DOHH2 (cell line): ENCODE measurements around the gene KLHL30.

Source experiments
- H3F3A ChIP-seq: fragments of 200-600 bp; sonication (generic), shearing (Covaris generic); 2 replicates; pipeline ENCODE4 v1.6.0; 2016; ENCODE audit warnings: antibody characterized with exemption, mild to moderate bottlenecking; ENCODE audit not compliant: control insufficient read depth, insufficient read depth
- H3K27ac ChIP-seq: fragments of 200-600 bp; sonication (generic); 2 replicates; pipeline ENCODE4 v1.5.1; 2014; ENCODE audit warnings: low read depth, mild to moderate bottlenecking, low read length, moderate library complexity
- H3K27me3 ChIP-seq: fragments of 200-600 bp; sonication (generic); 2 replicates; pipeline ENCODE4 v1.6.1; 2014; ENCODE audit warnings: mild to moderate bottlenecking, low read length, mixed read lengths; ENCODE audit not compliant: control insufficient read depth
- H3K36me3 ChIP-seq: fragments of 200-600 bp; sonication (generic); 2 replicates; pipeline ENCODE4 v1.6.1; 2014; ENCODE audit warnings: mild to moderate bottlenecking, low read length, moderate library complexity, mixed read lengths; ENCODE audit not compliant: control insufficient read depth
- H3K4me1 ChIP-seq: fragments of 200-600 bp; sonication (generic); 2 replicates; pipeline ENCODE4 v1.6.1; 2014; ENCODE audit warnings: mild to moderate bottlenecking, low read length, mixed read lengths; ENCODE audit not compliant: control insufficient read depth
- H3K4me2 ChIP-seq: fragments of 200-600 bp; sonication (generic); 2 replicates; pipeline ENCODE4 v1.6.0; 2014; ENCODE audit warnings: mild to moderate bottlenecking, low read length, moderate library complexity
- H3K4me3 ChIP-seq: fragments of 200-600 bp; sonication (generic); 2 replicates; pipeline ENCODE4 v1.5.1; 2014; ENCODE audit warnings: mild to moderate bottlenecking, low read length, mixed read lengths
- H3K79me2 ChIP-seq: fragments of 200-600 bp; sonication (generic); 2 replicates; pipeline ENCODE4 v1.6.1; 2014; ENCODE audit warnings: mild to moderate bottlenecking, low read length, mixed read lengths; ENCODE audit not compliant: control insufficient read depth
- H3K9me2 ChIP-seq: fragments of 200-600 bp; sonication (generic); replicated peaks from 2 replicates; pipeline ENCODE4 v1.6.1; 2014; ENCODE audit warnings: mild to moderate bottlenecking, low read length, mixed read lengths; ENCODE audit not compliant: control insufficient read depth
- H3K9me3 ChIP-seq: fragments of 200-600 bp; sonication (generic); 2 replicates; pipeline ENCODE4 v1.6.1; 2014; ENCODE audit warnings: antibody characterized with exemption, low read length, mixed read lengths; ENCODE audit not compliant: control insufficient read depth, insufficient read depth
- H4K20me1 ChIP-seq: fragments of 200-600 bp; sonication (generic); 2 replicates; pipeline ENCODE4 v1.6.0; 2014; ENCODE audit warnings: low read depth, mild to moderate bottlenecking, antibody characterized with exemption, low read length, moderate library complexity; ENCODE audit not compliant: control insufficient read depth, insufficient read depth
- CTCF ChIP-seq: fragments of 200-600 bp; sonication (generic); IDR thresholded peaks from one replicate; pipeline ENCODE4 v1.5.1; 2014; ENCODE audit warnings: antibody characterized with exemption, mild to moderate bottlenecking, low read depth, low read length; ENCODE audit not compliant: poor library complexity, severe bottlenecking
- EZH2phosphoT487 ChIP-seq: fragments of 200-600 bp; sonication (generic); IDR thresholded peaks from 2 replicates; pipeline ENCODE4 v1.6.1; 2017; ENCODE audit warnings: borderline replicate concordance, mild to moderate bottlenecking, antibody characterized with exemption, low read length, moderate library complexity, mixed read lengths

KLHL30 gene

GRCh38 chr2:238127165-238128060 lies 11.1 kb upstream of the KLHL30 start:
- Histone ChIP-seq H3K9me3 (peaks cover 7% of the 10 kb centered on the region; the same call in 1 of the 2 replicates), H3K27ac (no peak overlapping the region), H3K79me2 (no peaks in the 10 kb centered on the region), H3K27me3 (no peaks in the 10 kb centered on the region), H4K20me1 (peaks cover 2% of the 10 kb centered on the region; the same call in 1 of the 2 replicates), H3K4me3 (no peak overlapping the region), H3K4me1 (no peaks in the 10 kb centered on the region), H3K36me3 (no peaks in the 10 kb centered on the region), H3K4me2 (no peak overlapping the region), H3F3A (no peaks in the 10 kb centered on the region), H3K9me2 (no peaks in the 10 kb centered on the region)
- no peak for TF ChIP-seq CTCF
- no peak for TF ChIP-seq EZH2phosphoT487

GRCh38 chr2:238128061-238128440 lies 10.4 kb upstream of the KLHL30 start:
- H3K79me2 ChIP-seq: no peaks in the 10 kb centered on the region
- no peaks in the 10 kb centered on the region for H3K27me3 ChIP-seq
- no peaks in the 10 kb centered on the region for H3K9me2 ChIP-seq
- H4K20me1 ChIP-seq: peaks cover 2% of the 10 kb centered on the region; the same call in 1 of the 2 replicates
- H3K4me2 ChIP-seq: no peak overlapping the region
- H3K9me3 ChIP-seq: peaks cover 7% of the 10 kb centered on the region; the same call in 1 of the 2 replicates
- no peak overlapping the region for H3K27ac ChIP-seq
- H3K36me3 ChIP-seq: no peaks in the 10 kb centered on the region
- no peak for TF ChIP-seq EZH2phosphoT487
- no peak for TF ChIP-seq CTCF
- H3K4me1 ChIP-seq: no peaks in the 10 kb centered on the region
- H3K4me3 ChIP-seq: no peak overlapping the region
- no peaks in the 10 kb centered on the region for H3F3A ChIP-seq

- TF ChIP-seq EZH2phosphoT487 (no peak), CTCF (no peak)
These were observed 9.9 kb upstream of the KLHL30 start for GRCh38 chr2:238128534-238129001.

More at GRCh38 chr2:238128534-238129001, 9.9 kb upstream of the KLHL30 start:
- H3K9me2 ChIP-seq: no peaks in the 10 kb centered on the region
- no peaks in the 10 kb centered on the region for H3K79me2 ChIP-seq
- no peaks in the 10 kb centered on the region for H3K36me3 ChIP-seq
- peaks cover 7% of the 10 kb centered on the region; the same call in 1 of the 2 replicates for H3K9me3 ChIP-seq
- H4K20me1 ChIP-seq: peaks cover 2% of the 10 kb centered on the region; the same call in 1 of the 2 replicates
- no peak overlapping the region for H3K4me2 ChIP-seq
- H3K4me1 ChIP-seq: no peaks in the 10 kb centered on the region
- no peak overlapping the region for H3K27ac ChIP-seq
- H3F3A ChIP-seq: no peaks in the 10 kb centered on the region
- H3K4me3 ChIP-seq: no peak overlapping the region
- H3K27me3 ChIP-seq: no peaks in the 10 kb centered on the region
